ENCODE measurements around the gene FMNL2.

The FMNL2 gene

DNA sequence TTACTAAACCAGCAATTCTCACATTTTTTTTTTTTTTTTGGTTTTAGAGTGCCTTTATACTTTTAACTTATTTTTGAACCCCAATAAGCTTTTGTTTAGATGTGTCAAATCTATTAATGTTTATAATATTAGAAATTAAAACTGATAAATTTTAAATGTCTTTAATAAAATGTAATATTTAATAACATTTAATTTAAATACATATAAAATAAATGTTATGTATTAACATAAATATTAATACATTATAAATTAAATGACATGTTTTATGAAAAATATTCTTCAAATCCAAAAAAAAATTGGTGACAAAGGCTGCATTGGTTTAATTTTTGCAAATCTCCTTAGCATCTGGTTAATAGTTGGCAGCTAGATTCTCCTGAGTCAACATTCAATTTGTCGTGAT lies 218.5 kb downstream of the FMNL2 start:
- H3K4me3 ChIP-seq (ENCODE audit: low read length), result no peak overlapping the region
- no peak for DNase-seq (ENCODE audit: low read depth, low spot score)

DNA sequence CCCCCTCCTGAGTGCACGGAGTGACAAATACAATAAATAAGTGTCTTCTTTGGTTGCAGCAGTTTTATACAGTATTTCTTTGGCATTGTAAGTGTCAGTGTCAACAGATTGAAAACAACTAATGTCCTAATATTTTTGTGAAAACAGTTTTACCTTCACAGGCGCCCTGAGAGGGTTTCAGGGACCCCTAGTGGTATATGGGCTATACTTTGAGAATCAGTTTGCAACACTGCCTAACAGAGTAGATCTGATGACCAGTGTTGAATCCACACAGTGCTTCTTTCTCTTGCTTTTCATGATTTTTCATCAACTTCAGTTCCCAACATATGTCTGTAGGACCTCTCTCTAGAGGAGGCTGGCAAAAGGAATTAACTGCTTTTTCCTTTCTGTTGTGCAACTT lies 220.1 kb downstream of the FMNL2 start:
- DNase-seq (ENCODE audit: low read depth, low spot score), result no peak
- no peak overlapping the region for H3K4me3 ChIP-seq (ENCODE audit: low read length)

DNA sequence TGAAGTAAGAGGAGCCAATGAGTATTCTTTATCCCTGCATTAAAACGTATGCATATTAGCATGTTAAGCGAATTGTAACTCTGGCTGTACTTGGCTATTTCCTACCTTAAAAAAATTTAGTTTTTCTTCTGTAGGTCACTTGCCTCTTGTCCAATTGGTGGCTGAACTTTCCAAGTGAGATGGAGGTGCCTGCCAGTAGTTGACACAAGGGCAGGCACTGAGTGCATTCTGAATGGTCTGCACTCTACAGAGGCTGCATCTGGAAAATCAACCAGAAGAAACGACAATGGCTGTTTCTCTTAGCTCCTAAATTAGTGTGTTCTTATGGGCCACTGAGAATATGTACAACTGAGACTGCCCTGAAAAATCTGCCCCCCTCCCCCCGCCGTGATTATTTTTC lies 221.5 kb downstream of the FMNL2 start:
- H3K4me3 ChIP-seq (ENCODE audit: low read length), result no peak overlapping the region
- DNase-seq (ENCODE audit: low read depth, low spot score), result no peak

DNA sequence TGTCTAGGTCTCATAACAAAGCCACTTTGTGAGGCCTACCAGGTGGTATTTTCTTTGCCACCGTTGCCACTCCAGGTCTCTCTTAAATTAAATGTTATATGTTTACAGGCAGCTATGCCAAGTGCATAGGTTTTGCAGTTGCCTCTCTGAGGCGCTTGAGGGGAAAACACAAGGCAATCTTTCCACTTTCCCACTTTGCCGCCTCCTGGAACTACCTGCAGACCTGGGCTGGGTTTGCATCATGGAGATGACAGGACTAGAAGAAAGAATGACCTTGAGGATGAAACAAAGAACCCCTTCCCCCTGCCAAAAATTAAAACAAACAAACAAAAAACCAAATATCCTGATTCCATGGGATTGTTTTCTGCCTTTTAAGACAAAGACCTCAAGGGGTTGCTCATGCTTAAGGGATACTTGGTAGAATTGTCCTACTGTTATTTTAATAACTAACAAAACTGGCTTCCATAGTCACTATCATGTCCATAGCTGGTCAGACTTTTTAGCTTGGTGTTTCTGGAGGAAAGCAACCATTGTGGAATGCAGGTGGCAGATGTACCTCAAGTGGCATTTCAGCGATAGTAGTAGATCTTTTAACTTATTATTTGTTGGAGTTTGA lies 222.4 kb downstream of the FMNL2 start:
- DNase-seq (ENCODE audit: low read depth, low spot score), result no peak
- no peak overlapping the region for H3K4me3 ChIP-seq (ENCODE audit: low read length)

DNA sequence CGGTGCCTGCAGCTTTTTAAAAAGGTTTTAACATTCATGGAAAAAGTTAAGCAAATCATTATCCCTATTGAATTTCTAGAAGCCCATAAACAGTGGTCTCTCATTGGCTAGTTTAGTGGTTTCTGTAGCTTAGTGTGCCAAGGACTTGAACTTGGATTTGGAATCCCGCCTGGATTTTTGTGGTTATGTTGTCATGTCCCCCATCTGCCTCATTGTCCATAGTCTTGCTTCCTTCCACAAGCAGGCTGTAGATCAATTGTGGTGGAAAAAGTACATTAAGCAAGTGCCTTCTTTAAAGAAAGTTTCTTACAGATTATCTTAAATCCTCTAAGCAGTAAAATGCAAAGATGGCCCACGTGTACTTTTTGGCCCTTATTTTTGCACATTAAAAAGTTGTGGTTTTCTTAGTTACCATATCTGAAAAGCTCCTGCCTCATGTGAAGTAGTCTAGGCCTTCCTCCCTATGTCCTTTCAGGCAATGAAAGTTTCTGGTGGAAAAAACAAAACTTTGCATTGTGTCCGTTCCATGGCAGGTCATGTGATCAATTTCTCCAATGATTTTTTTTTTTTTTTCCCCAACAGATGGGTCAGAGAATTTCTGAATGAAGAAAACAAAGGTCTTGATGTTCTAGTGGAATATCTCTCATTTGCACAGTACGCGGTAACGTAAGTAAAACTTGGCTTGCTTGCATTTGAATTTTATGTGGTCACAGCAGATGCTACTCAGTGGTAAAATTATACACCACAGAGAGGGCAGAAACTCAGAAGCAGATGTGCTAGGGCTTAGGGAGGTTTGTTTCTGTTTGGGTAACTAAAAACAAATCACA lies 223.4 kb downstream of the FMNL2 start:
- peak; percentile 48 for DNase-seq (ENCODE audit: low read depth, low spot score)
- H3K4me3 ChIP-seq (ENCODE audit: low read length), result no peak overlapping the region

DNA sequence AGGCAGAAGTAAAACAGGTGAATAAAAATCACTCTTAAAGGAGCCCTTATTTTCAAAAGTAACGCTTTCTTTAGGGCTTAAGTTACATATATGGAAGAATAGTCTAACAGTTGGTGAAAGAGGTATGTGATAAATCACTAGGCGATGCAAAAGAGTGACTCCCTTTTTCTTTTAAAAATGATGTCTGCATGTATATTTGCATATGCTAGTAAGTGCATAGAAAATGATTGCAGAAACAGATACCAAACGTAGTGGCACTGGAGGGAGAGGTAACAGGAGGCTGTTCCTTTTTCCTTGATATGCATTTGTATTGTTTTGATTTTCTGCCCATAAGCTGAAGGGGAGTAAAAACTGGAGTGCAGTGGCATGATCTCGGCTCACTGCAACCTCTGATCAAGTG lies 224.0 kb downstream of the FMNL2 start:
- no peak for DNase-seq (ENCODE audit: low read depth, low spot score)
- H3K4me3 ChIP-seq (ENCODE audit: low read length), result no peak overlapping the region

DNA sequence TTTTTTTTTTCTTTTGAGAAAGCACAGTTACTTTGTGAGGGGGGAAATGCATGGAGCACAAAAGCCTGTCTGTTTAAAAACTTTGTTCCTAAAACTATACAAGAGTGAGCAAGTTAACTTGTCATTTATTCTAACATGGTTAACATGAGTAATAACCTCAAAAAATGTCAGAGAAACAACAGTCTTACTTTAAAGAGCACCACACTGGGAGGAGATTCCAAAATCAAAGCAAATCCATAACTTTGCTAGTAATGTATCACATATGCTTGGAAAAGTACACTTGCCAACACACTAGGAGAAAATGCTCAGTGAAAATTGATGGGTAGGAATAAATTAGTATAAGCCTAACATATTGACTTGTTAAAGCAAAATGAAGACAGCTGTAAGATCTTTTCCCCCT lies 225.2 kb downstream of the FMNL2 start:
- no peak overlapping the region for H3K4me3 ChIP-seq (ENCODE audit: low read length)
- no peak for DNase-seq (ENCODE audit: low read depth, low spot score)

DNA sequence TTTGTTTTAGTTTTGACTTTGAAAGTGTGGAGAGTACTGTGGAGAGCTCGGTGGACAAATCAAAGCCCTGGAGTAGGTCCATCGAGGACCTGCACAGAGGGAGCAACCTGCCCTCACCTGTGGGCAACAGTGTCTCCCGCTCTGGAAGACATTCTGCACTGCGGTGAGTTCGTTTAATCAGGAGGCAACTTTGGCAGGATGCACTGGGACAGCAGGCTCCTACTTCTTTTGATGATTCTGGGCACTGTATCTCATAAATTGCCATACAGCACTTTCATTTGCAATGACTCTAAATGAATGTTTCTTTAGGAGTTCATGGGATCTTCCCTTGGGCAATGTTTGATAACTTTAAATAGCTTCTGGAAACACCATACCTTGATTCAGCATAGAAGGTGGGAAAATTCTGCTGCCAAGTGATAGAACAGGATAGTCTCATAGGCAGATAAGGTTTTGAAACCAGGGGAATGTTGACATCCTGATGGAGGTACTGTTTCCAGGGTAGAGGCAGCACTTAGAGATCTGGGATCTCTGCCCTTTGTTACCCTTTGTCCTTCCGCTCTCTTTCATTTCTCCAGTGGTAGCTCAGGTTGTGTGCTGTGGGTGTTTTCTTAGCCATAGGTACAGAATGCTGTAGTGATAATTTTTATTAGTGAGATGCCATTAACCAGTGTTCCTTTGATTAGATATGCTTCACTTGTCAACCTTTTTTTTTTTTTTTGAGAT lies 226.1 kb downstream of the FMNL2 start:
- no peak overlapping the region for H3K4me3 ChIP-seq (ENCODE audit: low read length)
- no peak for DNase-seq (ENCODE audit: low read depth, low spot score)

DNA sequence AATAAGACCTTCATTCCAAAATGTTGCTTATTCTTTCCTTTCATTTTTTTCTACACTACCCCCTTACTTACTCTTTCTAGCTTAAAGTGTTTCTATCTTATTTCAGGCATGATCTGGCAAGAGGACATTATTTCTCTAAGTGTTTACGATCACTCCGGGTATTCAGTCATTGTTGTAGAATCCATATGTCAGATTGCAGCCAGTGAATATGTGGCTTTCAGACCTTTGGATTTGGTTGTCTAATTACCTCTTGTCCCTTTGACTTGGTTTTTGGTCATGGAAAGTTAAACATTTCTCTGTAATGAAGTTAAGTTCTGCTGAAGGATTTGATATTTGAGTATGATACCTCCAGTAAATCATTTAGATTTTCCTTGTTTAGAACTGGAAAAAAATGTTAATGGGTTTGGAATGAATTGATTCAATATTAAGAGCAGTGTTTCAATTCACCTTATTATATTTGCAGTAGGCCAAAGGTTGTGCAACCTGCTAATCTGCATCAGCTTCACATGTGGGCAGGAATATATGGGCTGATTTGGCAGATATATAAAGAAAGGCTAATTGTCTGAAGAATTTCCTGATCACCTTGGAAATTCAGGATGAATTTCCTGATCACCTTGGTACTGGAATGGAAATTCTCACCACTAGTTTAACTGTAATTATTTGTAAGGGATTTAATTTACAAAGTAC lies 227.4 kb downstream of the FMNL2 start:
- no peak overlapping the region for H3K4me3 ChIP-seq (ENCODE audit: low read length)
- DNase-seq (ENCODE audit: low read depth, low spot score), result no peak

DNA sequence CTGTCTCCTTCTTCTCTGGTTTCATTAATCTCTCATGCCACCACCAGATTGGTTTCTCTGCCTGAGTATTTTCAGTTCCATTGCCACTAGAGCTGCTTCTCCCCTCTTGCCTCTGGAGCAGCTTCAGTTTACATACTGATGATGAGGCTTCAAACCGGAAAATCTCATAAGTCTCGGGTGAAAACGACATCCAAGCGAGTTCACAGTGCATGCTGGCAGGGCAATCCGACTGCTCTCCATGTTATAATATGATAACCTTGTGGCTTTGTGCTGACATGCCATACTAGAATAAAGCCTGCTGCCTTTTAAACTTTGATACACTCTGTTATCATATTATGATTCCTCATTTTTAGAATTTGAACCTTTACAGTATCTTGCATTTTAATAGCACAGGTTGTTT lies 228.8 kb downstream of the FMNL2 start:
- H3K4me3 ChIP-seq (ENCODE audit: low read length), result no peak overlapping the region
- no peak for DNase-seq (ENCODE audit: low read depth, low spot score)

DNA sequence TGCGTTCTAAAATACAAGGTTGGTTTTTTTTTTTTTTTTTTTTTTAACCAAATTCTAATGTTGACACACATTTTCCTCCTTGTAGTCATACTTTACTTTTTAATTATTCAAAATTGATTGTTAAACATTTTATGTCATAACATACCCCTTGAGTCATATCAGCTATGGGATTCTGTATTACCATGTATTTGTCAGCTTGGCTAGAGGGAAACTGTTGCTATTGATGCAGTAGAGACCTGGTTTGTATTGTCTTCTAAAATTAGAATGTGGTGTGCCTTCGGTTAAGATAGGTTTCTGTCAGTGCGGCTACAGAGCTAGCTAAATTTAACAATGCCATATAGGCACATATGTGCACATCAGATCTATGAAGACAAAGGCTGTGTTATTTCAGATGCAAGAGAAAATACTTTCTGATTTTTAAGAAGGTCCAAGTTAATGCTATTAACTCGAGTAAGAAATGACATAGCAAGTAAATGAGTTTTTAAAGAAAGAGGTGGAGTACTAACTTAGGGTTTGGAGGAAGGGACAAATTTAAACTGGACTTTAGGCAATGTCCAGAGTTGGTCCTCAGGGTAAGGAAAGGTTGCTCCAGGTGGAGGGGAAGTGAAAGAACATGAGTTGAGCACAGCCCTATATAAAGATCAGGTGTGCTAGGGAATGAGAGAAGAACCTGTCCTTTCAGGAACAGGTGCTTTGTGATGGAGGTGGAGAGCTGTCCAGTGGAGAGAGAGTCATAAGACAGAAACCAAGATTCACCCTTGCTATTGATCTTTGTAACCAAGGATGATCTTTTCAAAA lies 230.0 kb downstream of the FMNL2 start:
- H3K4me3 ChIP-seq (ENCODE audit: low read length), result no peak overlapping the region
- no peak for DNase-seq (ENCODE audit: low read depth, low spot score)

DNA sequence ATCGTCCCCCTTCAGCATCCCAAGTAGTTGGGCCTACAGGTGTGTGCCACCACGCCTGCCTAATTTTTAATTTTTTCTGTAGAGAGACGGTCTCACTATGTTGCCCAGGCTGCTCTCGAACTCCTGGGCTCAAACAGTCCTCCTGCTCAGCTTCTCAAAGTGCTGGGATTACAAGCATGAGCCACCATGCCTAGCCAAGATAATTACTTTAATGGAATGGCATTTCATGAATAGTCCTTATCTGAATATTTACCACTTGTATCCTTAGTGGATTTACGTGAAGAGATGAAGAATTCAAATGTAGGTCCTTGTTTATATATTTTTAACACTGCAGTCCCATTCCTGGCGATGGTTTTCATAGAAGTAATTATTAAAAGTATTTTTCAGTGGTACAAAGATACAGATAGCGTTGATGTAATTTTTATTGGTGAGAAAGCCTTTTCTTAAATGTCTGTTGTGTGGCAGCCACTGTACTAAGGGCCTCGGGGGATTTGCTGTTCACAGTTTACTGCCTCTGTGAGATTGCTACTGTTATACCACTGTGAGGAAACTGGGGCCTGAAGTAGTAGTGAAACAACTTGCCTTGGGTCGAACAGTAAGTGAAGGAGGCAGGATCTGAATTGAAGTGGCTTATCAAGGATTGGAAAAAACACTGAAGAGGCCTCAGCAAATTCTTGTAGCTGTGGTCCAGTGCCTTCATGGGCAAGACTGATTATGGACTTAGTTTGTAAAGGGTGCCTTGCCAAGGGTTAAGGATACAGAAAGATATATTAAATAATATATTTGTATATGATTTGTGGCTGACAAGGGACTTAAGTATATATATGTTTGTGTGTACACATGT lies 231.1 kb downstream of the FMNL2 start:
- no peak for DNase-seq (ENCODE audit: low read depth, low spot score)
- no peak overlapping the region for H3K4me3 ChIP-seq (ENCODE audit: low read length)

DNA sequence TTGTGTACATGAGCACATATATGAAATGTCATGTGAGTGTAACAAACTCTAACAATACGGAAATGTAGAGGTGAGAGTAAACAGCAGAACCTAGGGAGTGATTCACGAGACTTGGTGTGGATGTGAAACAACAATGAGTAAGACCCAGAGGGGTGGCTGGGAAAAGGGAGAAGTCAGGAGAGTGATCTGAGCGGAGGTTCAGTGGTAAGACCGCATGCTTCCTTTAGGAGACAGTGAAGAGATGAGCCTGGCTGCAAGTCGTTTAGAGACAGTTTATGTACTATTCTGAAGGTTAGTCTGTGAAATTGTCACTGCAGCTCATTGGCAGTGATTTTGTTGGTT lies 231.7 kb downstream of the FMNL2 start:
- no peak overlapping the region for H3K4me3 ChIP-seq (ENCODE audit: low read length)
- no peak for DNase-seq (ENCODE audit: low read depth, low spot score)

DNA sequence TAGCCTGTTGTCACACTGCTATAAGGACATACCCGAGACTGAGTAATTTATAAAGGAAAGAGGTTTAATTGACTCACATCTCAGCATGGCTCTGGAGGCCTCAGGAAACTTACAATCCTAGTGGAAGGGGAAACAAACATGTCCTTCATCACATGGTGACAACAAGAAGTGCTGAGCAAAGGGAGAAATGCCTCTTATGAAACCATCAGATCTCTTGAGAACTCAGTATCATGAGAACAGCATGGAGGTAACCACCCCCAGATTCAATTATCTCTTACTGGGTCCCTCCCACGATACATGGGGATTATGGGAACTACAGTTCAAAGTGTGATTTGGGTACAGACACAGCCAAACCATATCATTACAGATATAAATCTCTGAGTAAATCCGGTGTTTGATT lies 233.6 kb downstream of the FMNL2 start:
- DNase-seq (ENCODE audit: low read depth, low spot score), result no peak

DNA sequence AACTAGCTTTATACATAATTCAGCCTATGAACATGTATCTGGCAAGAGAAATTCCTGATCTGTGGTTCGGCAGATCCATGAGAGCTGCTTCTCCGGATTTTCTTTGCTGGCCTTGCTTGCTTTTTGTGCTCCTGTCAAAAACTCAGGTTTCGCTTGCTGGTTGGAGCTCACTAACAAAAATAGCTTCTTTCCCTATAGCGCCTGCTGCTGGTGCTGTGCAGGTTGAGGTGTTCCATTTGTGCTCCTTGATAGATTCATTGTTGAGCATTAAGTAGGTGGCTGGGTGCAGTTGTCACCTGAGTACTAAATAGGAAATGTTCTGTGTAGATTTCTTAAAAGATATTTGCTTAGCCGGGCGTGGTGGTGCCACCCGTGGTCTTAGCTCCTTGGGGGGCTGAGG lies 234.2 kb downstream of the FMNL2 start:
- no peak for DNase-seq (ENCODE audit: low read depth, low spot score)
- H3K4me3 ChIP-seq (ENCODE audit: low read length), result no peak overlapping the region

More for the DNA sequence above, 233.6 kb downstream of the FMNL2 start:
- H3K4me3 ChIP-seq (ENCODE audit: low read length), result no peak overlapping the region

DNA sequence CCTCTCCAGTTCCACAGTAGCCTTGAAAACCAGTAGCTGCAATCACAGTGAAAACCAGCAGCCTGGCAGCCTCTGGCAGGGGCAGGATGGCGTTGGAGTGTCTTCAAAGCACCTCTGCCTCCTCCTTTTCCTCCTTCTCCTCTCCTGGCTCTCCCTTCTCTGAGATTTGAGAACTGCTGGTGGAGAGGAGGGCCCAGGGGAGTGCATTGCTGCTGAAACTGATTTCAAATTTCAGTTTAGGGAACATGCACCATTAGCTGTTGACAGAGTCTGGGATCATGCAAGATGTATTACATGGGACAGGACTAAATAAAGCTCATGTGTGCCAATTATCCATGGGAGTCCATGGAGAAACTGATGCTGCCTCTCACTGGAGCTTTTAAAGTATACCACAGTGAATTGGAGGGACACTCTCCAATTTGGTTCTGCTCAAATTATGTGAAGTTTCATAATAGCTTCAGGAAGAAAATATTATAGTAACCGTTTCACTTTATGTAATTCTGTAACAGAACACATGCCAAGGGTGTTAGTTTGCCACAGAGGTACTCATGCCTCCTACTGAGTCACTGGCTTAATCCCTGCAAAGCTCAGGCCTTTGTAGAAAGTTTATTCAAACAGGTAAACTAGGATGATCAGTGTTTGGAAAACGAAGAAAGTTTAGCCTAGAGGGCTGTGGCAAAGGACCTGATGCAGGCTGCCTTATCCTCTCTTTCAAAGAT lies 236.2 kb downstream of the FMNL2 start:
- no peak for DNase-seq (ENCODE audit: low read depth, low spot score)
- no peak overlapping the region for H3K4me3 ChIP-seq (ENCODE audit: low read length)

DNA sequence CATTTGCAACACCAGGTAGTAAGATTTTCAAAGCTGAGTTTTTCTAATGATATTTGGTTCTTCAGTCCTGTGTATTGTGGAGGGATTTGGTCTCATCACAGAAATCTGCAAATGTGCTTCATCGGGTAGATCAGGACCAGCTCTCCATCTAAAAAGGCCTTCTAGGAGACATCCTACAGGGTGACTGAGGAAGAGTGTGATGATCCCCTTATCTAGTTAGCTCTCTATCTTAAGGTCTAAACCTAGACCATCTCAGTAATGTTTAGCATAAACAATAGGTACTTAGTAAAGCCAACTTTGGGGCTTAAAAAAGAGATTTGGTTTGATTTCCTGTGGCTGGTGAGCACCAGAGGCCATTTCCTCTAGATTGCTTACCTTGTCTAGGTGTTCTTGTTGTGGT lies 237.1 kb downstream of the FMNL2 start:
- no peak overlapping the region for H3K4me3 ChIP-seq (ENCODE audit: low read length)
- no peak for DNase-seq (ENCODE audit: low read depth, low spot score)

DNA sequence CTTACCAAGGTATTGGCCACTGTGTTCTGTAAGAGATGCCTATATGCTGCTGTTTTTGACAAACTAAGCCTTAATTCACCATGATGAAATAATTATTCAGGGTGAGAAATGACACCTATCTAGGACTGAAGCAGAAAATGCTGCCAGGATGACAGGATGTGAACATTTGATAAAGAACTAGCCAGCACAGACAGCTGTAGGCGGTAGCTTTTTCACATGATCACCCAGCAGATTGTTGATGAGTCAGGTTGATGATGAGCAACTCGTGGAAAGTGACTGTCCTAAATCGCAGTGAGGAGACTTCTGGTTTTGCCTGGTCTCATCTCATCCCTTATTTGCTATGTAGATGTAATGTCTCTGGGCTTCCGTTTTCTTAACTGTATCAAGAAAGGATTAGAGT lies 238.2 kb downstream of the FMNL2 start:
- peak; percentile 2 for DNase-seq (ENCODE audit: low read depth, low spot score)

More for the DNA sequence above, 238.2 kb downstream of the FMNL2 start:
- H3K4me3 ChIP-seq (ENCODE audit: low read length), result no peak overlapping the region

Data from Jurkat, Clone E6-1 (cell line).